GM18873 (cell line): ENCODE measurements around the gene TXNL4B.

Source experiments
- ATAC-seq: cut with Tn5 transposase; IDR thresholded peaks from one replicate; pipeline ENCODE4 v1.9.1; 2021; ENCODE audit warnings: mild to moderate bottlenecking, moderate library complexity, moderate number of reproducible peaks; ENCODE audit not compliant: unreplicated experiment, low FRiP score

Gene TXNL4B

DNA sequence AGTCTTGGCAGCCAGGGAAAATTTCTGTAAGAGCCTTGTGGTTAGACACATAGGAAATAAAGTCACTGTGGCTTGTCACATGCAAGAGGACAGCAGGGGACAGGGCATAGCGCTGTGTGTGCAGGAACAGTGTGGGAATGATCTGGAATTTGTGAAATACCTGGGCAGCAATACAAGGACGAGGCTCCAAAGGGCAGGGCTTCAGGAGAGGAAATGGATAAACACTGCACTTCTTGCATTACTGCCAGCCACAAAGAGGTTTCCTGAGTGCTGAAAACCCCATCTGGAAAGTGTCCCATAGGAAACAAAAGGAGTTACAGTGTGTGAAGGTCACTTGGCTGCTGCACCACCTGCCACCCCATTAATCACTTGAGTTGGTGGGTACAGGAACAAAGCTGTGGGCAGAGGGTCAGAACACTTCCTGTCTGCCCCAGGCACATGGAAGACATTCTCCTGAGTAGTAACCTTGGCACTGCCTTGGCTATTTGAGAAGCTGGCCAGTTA lies 51.2 kb downstream of the TXNL4B start:
- no peak for ATAC-seq

GRCh38 chr16:72036098-72036497 lies 57.3 kb downstream of the TXNL4B start:
- ATAC-seq = no peak
